GM06990 (cell line): Measurements from ENCODE around the gene ARHGAP8.

Experiments
- DNase-seq: peaks from one replicate; pipeline ENCODE4 v3.0.0-alpha.2; 2011; ENCODE audit not compliant: insufficient read length; ENCODE audit errors: extremely low read depth
- H3K27me3 ChIP-seq: replicated peaks from 2 replicates; pipeline ENCODE4 v1.6.0; 2011; ENCODE audit warnings: low read length; ENCODE audit not compliant: control insufficient read depth, insufficient read depth
- H3K36me3 ChIP-seq: 2 replicates; pipeline ENCODE4 v1.5.1; 2011; ENCODE audit warnings: low read length; ENCODE audit not compliant: control insufficient read depth, insufficient read depth
- H3K4me3 ChIP-seq: replicated peaks from 2 replicates; pipeline ENCODE4 v1.5.1; 2011; ENCODE audit warnings: low read depth, mild to moderate bottlenecking, control low read depth, low read length
- CTCF ChIP-seq: IDR thresholded peaks from 2 replicates; pipeline ENCODE4 v1.5.1; 2011; ENCODE audit warnings: low read length, control low read depth, mild to moderate bottlenecking, inconsistent platforms; ENCODE audit not compliant: insufficient read depth, poor library complexity, severe bottlenecking

Gene ARHGAP8

GRCh38 chr22:44887941-44888366 lies 135.6 kb downstream of the ARHGAP8 start:
- no peak for TF ChIP-seq CTCF
- Histone ChIP-seq H3K36me3 (no peaks in the 10 kb centered on the region), H3K4me3 (no peak overlapping the region), H3K27me3 (no peaks in the 10 kb centered on the region)
- DNase-seq = no peak

- H3K4me3 ChIP-seq = no peak overlapping the region
- TF ChIP-seq CTCF = no peak
- no peak for DNase-seq
- H3K27me3 ChIP-seq = no peaks in the 10 kb centered on the region
- H3K36me3 ChIP-seq = no peaks in the 10 kb centered on the region
These were observed 136.3 kb downstream of the ARHGAP8 start for GRCh38 chr22:44888491-44889254.

GRCh38 chr22:44889255-44889878 lies 137.0 kb downstream of the ARHGAP8 start:
- TF ChIP-seq CTCF = peak; percentile 4
- Histone ChIP-seq H3K36me3 (no peaks in the 10 kb centered on the region), H3K4me3 (no peak overlapping the region), H3K27me3 (no peaks in the 10 kb centered on the region)
- DNase-seq = no peak

GRCh38 chr22:44890416-44891292 lies 138.3 kb downstream of the ARHGAP8 start:
- Histone ChIP-seq H3K27me3 (no peaks in the 10 kb centered on the region), H3K36me3 (no peaks in the 10 kb centered on the region), H3K4me3 (no peak overlapping the region)
- no peak for TF ChIP-seq CTCF
- no peak for DNase-seq

- no peak for DNase-seq
- Histone ChIP-seq H3K36me3 (no peaks in the 10 kb centered on the region), H3K27me3 (no peaks in the 10 kb centered on the region), H3K4me3 (no peak overlapping the region)
- TF ChIP-seq CTCF = no peak
These were observed 138.9 kb downstream of the ARHGAP8 start for GRCh38 chr22:44891293-44891747.
